Lower leg skin (tissue), 3 donors: Measurements from ENCODE around the gene RASL11B.

Experiments used
- CTCF ChIP-seq, 3 donors: fragments of 450-650 bp; IDR thresholded peaks; one replicate each; pipeline ENCODE4 v1.5.1; 2016; ENCODE audit warnings: antibody characterized with exemption in 3 of 3, mild to moderate bottlenecking in 3 of 3, moderate library complexity in 2 of 3
- POLR2A ChIP-seq, 2 donors: fragments of 450-650 bp; IDR thresholded peaks; one replicate each; pipeline ENCODE4 v1.6.1; 2016 to 2017; ENCODE audit warnings: antibody characterized with exemption in 2 of 2, mild to moderate bottlenecking in 1 of 2, moderate library complexity in 1 of 2

- TF ChIP-seq CTCF (IDR thresholded peaks at IDR 0.05): no peak
- TF ChIP-seq POLR2A (IDR thresholded peaks at IDR 0.05): no peak
Measured at GRCh38 chr4:52824603-52825459, 37.3 kb upstream of the RASL11B start.
